ENCODE data around the gene RALGAPA2. TPM values are rescaled to one million over a fixed set of nuclear protein-coding genes. Genes with fewer than 3 reads are reported as not detected.

Gene RALGAPA2
- total and polyA plus RNA-seq, 2 donors from 2014 or later: 5.9 to 66.7 TPM

- Histone ChIP-seq H3K36me3 (ENCODE audit: control insufficient read depth in 2 of 3, insufficient read depth in 3 of 3, low read length in 3 of 3) (no peaks in the 10 kb centered on the region), H3K27me3 (ENCODE audit: control insufficient read depth, insufficient read depth, low read length) (no peaks in the 10 kb centered on the region), H3K27ac (ENCODE audit: low read depth in 2 of 2, low read length in 2 of 2) (no peak overlapping the region), H3K4me3 (ENCODE audit: low read length in 3 of 3) (no peak overlapping the region), H3K9me3 (ENCODE audit: control insufficient read depth in 2 of 3, insufficient read depth in 1 of 3, low read length in 3 of 3) (no peaks in the 10 kb centered on the region), H3K9ac (ENCODE audit: low read length in 3 of 3) (no peak overlapping the region), H3K4me1 (ENCODE audit: control insufficient read depth in 2 of 3, insufficient read depth in 2 of 3, low read depth in 1 of 3, low read length in 3 of 3) (peaks cover 0 to 3% (median 0%) of the 10 kb centered on the region in 3 donors)
- DNase-seq (peak in 2 of 5 donors; percentile 2 to 15), FAIRE-seq (no peak)
- no peak for TF ChIP-seq CTCF (IDR thresholded peaks at IDR 0.05; ENCODE audit: borderline replicate concordance, extremely low read depth, insufficient read depth)
- intact Hi-C loops (cut with DNase I): no loop called here
Observed at GRCh38 chr20:20440886-20441658, 271.4 kb downstream of the RALGAPA2 start.

GRCh38 chr20:20440481-20440880 is 272.0 kb downstream of the RALGAPA2 start:
- no peak for TF ChIP-seq CTCF (IDR thresholded peaks at IDR 0.05; ENCODE audit: borderline replicate concordance, extremely low read depth, insufficient read depth)

GRCh38 chr20:20439602-20440190 is 272.7 kb downstream of the RALGAPA2 start:
- peaks cover 0 to 3% (median 0%) of the 10 kb centered on the region in 3 donors for H3K4me1 ChIP-seq (ENCODE audit: control insufficient read depth in 2 of 3, insufficient read depth in 2 of 3, low read depth in 1 of 3, low read length in 3 of 3)
- no peak overlapping the region for H3K4me3 ChIP-seq (ENCODE audit: low read length in 3 of 3)
- TF ChIP-seq CTCF (IDR thresholded peaks at IDR 0.05; ENCODE audit: borderline replicate concordance, extremely low read depth, insufficient read depth): no peak
- H3K36me3 ChIP-seq (ENCODE audit: control insufficient read depth in 2 of 3, insufficient read depth in 3 of 3, low read length in 3 of 3): no peaks in the 10 kb centered on the region
- FAIRE-seq: no peak
- no peak overlapping the region for H3K27ac ChIP-seq (ENCODE audit: low read depth in 2 of 2, low read length in 2 of 2)
- intact Hi-C loops (cut with DNase I): loop anchor here (10.0 kb wide), 1 partner anchor 65 kb away; no protein-coding TSS in a partner anchor
- H3K27me3 ChIP-seq (ENCODE audit: control insufficient read depth, insufficient read depth, low read length): no peaks in the 10 kb centered on the region
- no peak overlapping the region for H3K9ac ChIP-seq (ENCODE audit: low read length in 3 of 3)
- H3K9me3 ChIP-seq (ENCODE audit: control insufficient read depth in 2 of 3, insufficient read depth in 1 of 3, low read length in 3 of 3): no peaks in the 10 kb centered on the region
- no peak for DNase-seq

More at GRCh38 chr20:20440481-20440880, 272.0 kb downstream of the RALGAPA2 start:
- Histone ChIP-seq H3K9me3 (ENCODE audit: control insufficient read depth in 2 of 3, insufficient read depth in 1 of 3, low read length in 3 of 3) (no peaks in the 10 kb centered on the region), H3K9ac (ENCODE audit: low read length in 3 of 3) (no peak overlapping the region), H3K4me3 (ENCODE audit: low read length in 3 of 3) (no peak overlapping the region), H3K36me3 (ENCODE audit: control insufficient read depth in 2 of 3, insufficient read depth in 3 of 3, low read length in 3 of 3) (no peaks in the 10 kb centered on the region), H3K27me3 (ENCODE audit: control insufficient read depth, insufficient read depth, low read length) (no peaks in the 10 kb centered on the region), H3K4me1 (ENCODE audit: control insufficient read depth in 2 of 3, insufficient read depth in 2 of 3, low read depth in 1 of 3, low read length in 3 of 3) (peaks cover 0 to 3% (median 0%) of the 10 kb centered on the region in 3 donors), H3K27ac (ENCODE audit: low read depth in 2 of 2, low read length in 2 of 2) (no peak overlapping the region)
- intact Hi-C loops (cut with DNase I): no loop called here
- DNase-seq (peak in 2 of 5 donors; percentile 11 to 23), FAIRE-seq (no peak)

Data from kidney (tissue), 14 donors.